ENCODE data around the gene LIPM.

DNA sequence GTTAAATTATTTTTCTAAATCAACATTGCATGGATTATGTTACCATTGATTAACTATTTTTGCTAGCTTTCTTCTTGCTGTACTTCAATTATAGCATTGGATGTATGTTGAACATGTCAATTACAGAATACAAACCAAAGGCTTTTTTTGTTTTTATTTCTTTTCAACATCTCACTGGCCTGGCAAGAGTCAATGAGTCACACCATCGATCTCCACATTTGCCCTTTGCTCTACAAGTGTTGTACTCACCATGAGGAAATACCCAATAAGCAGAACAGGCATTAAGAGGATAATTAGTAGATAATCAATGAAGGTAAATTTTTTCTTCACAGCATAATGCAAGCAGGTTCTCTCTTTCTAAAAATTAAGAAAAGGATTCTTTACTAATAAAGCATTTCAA is 25.8 kb downstream of the LIPM start:
- TF ChIP-seq, protein P1, sequence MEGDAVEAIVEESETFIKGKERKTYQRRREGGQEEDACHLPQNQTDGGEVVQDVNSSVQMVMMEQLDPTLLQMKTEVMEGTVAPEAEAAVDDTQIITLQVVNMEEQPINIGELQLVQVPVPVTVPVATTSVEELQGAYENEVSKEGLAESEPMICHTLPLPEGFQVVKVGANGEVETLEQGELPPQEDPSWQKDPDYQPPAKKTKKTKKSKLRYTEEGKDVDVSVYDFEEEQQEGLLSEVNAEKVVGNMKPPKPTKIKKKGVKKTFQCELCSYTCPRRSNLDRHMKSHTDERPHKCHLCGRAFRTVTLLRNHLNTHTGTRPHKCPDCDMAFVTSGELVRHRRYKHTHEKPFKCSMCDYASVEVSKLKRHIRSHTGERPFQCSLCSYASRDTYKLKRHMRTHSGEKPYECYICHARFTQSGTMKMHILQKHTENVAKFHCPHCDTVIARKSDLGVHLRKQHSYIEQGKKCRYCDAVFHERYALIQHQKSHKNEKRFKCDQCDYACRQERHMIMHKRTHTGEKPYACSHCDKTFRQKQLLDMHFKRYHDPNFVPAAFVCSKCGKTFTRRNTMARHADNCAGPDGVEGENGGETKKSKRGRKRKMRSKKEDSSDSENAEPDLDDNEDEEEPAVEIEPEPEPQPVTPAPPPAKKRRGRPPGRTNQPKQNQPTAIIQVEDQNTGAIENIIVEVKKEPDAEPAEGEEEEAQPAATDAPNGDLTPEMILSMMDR (IDR thresholded peaks at IDR 0.05; ENCODE audit: insufficient read depth, low read length): no peak
- TF ChIP-seq POLR2AphosphoS5 (IDR thresholded peaks at IDR 0.05; ENCODE audit: low read depth): no peak
